SU-DHL-6 (cell line): Measurements from ENCODE around the gene CNPPD1.

Experiments used
- H2AFZ ChIP-seq: fragments of 200-600 bp; sonication (generic); 2 replicates; pipeline ENCODE4 v1.6.1; 2014; ENCODE audit warnings: low read depth, mild to moderate bottlenecking, moderate library complexity, mixed read lengths, antibody characterized with exemption, low read length; ENCODE audit not compliant: severe bottlenecking
- H3F3A ChIP-seq: fragments of 200-600 bp; shearing (Covaris generic); 2 replicates; pipeline ENCODE4 v1.6.0; 2016; ENCODE audit warnings: antibody characterized with exemption, mild to moderate bottlenecking; ENCODE audit not compliant: insufficient read depth
- H3K27ac ChIP-seq: fragments of 200-600 bp; sonication (generic); 2 replicates; pipeline ENCODE4 v1.5.1; 2016; ENCODE audit warnings: low read depth, mild to moderate bottlenecking, low read length, moderate library complexity, mixed read lengths
- H3K27me3 ChIP-seq: fragments of 200-600 bp; sonication (generic), shearing (Covaris generic); 2 replicates; pipeline ENCODE4 v1.6.0; 2014; ENCODE audit warnings: mild to moderate bottlenecking, low read length
- H3K36me3 ChIP-seq: fragments of 200-600 bp; sonication (generic); 2 replicates; pipeline ENCODE4 v1.6.1; 2014; ENCODE audit warnings: mild to moderate bottlenecking, low read length, mixed read lengths
- H3K4me2 ChIP-seq: fragments of 300-600, 200-600 bp; shearing (Covaris generic), sonication (generic); 2 replicates; pipeline ENCODE4 v1.6.0; 2014; ENCODE audit warnings: low read length, low read depth, mild to moderate bottlenecking; ENCODE audit not compliant: poor library complexity, severe bottlenecking
- H3K4me3 ChIP-seq: fragments of 200-600 bp; sonication (generic); 2 replicates; pipeline ENCODE4 v1.5.1; 2014; ENCODE audit warnings: antibody characterized with exemption, low read length, mild to moderate bottlenecking, mixed read lengths; ENCODE audit not compliant: insufficient read depth, poor library complexity, severe bottlenecking
- H3K79me2 ChIP-seq: fragments of 200-600 bp; sonication (generic); 2 replicates; pipeline ENCODE4 v1.6.1; 2014; ENCODE audit warnings: mild to moderate bottlenecking, low read length, moderate library complexity; ENCODE audit not compliant: insufficient read depth
- H3K9ac ChIP-seq: fragments of 200-600 bp; sonication (generic); 2 replicates; pipeline ENCODE4 v1.7.0; 2014; ENCODE audit warnings: mild to moderate bottlenecking, low read length
- H3K9me2 ChIP-seq: fragments of 200-600 bp; sonication (generic); replicated peaks from 2 replicates; pipeline ENCODE4 v1.6.1; 2014; ENCODE audit warnings: low read length; ENCODE audit not compliant: insufficient read depth
- H3K9me3 ChIP-seq: fragments of 200-600 bp; sonication (generic); 2 replicates; pipeline ENCODE4 v1.6.1; 2014; ENCODE audit warnings: low read length, mixed read lengths; ENCODE audit not compliant: insufficient read depth
- H4K20me1 ChIP-seq: fragments of 200-600 bp; sonication (generic); 2 replicates; pipeline ENCODE4 v1.6.1; 2014; ENCODE audit warnings: low read depth, mild to moderate bottlenecking, antibody characterized with exemption, low read length, moderate library complexity, mixed read lengths
- CTCF ChIP-seq: fragments of 200-600 bp; sonication (generic); IDR thresholded peaks from one replicate; pipeline ENCODE4 v1.5.1; 2017; ENCODE audit warnings: antibody characterized with exemption, mild to moderate bottlenecking, low read length, moderate library complexity; ENCODE audit not compliant: insufficient read depth, poor library complexity, severe bottlenecking
- EZH2phosphoT487 ChIP-seq: fragments of 200-600 bp; sonication (generic), shearing (Covaris generic); conservative IDR thresholded peaks from 2 replicates; pipeline ENCODE4 v1.6.1; 2018; ENCODE audit warnings: mild to moderate bottlenecking, antibody characterized with exemption, low read length, moderate library complexity, mixed read lengths

Gene CNPPD1

DNA sequence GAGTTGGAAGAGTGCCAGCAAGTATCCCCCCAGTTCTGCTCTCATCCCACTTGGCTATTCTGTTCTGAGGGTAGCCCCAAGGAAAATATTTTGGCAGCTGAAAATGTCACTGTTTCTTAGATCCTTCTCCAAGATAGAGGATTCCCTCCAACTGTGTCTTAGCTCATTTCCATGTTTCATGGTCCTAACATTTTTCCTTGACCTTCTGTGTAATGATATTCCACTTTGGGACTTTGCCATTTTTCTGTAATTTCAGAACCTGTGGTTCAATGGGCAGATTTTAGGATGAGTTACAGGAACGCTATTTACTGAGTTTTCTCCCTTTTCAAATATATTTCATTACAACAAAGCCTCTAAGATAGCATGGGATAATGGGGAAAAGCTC, 50.8 kb downstream of the CNPPD1 start:
- H3K9me3 ChIP-seq = no peaks in the 10 kb centered on the region
- H3K9ac ChIP-seq = no peak overlapping the region
- H3K79me2 ChIP-seq = no peaks in the 10 kb centered on the region
- TF ChIP-seq CTCF (no peak), EZH2phosphoT487 (no peak)
- H3K4me2 ChIP-seq = no peak overlapping the region
- H3F3A ChIP-seq = no peaks in the 10 kb centered on the region
- H3K36me3 ChIP-seq = no peaks in the 10 kb centered on the region
- no peak overlapping the region for H2AFZ ChIP-seq
- H3K27ac ChIP-seq = no peak overlapping the region
- H3K9me2 ChIP-seq = no peaks in the 10 kb centered on the region
- no peak overlapping the region for H3K4me3 ChIP-seq
- no peaks in the 10 kb centered on the region for H4K20me1 ChIP-seq
- no peaks in the 10 kb centered on the region for H3K27me3 ChIP-seq

DNA sequence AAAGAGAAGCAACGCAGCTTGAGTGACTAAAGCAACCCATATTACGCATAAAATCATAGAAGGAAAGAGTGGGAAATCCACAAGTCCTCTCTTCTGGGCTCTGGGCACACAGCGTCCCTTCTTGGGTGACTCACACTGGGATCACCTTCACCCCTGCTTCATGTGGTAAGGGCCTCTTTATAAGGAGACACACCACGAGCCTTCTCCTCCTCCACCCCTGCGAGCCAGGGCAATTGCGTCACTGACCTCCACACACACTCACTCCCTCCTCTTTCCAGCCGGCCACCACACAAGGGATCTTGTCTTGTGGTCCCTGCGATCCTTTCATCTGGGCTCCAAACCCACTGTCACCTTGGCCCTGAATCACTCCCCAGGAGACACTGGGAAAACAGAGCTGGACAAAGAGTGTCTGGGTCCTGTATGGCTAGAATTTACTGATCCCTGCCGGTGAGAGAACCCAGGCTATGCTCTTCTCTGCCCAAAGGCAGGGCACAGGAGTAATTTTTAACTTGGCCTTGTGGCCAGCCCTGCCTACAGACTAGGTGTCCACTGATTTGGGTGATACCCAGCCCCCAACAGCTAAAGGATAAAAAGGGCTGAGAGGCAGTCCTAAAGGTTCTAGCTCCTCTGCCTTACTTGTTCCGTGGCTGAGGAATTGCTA, 51.4 kb downstream of the CNPPD1 start:
- no peak for TF ChIP-seq CTCF
- no peaks in the 10 kb centered on the region for H3K36me3 ChIP-seq
- no peak overlapping the region for H3K4me2 ChIP-seq
- no peaks in the 10 kb centered on the region for H4K20me1 ChIP-seq
- no peak overlapping the region for H3K27ac ChIP-seq
- H3K9ac ChIP-seq = no peak overlapping the region
- no peaks in the 10 kb centered on the region for H3K27me3 ChIP-seq
- no peaks in the 10 kb centered on the region for H3K79me2 ChIP-seq
- H3K4me3 ChIP-seq = no peak overlapping the region
- no peaks in the 10 kb centered on the region for H3K9me3 ChIP-seq
- no peaks in the 10 kb centered on the region for H3F3A ChIP-seq
- H2AFZ ChIP-seq = no peak overlapping the region
- H3K9me2 ChIP-seq = no peaks in the 10 kb centered on the region

GRCh38 chr2:219124381-219125110, 52.2 kb downstream of the CNPPD1 start:
- H3K36me3 ChIP-seq = no peaks in the 10 kb centered on the region
- H3F3A ChIP-seq = no peaks in the 10 kb centered on the region
- H3K27me3 ChIP-seq = no peaks in the 10 kb centered on the region
- H3K9me2 ChIP-seq = no peaks in the 10 kb centered on the region
- no peak overlapping the region for H3K4me2 ChIP-seq
- no peaks in the 10 kb centered on the region for H3K79me2 ChIP-seq
- H3K27ac ChIP-seq = no peak overlapping the region
- H3K4me3 ChIP-seq = no peak overlapping the region
- H4K20me1 ChIP-seq = 0 out of 2 replicates have a peak, but pooled peaks cover 5% of the 10 kb centered on the region
- no peak overlapping the region for H2AFZ ChIP-seq
- H3K9me3 ChIP-seq = no peaks in the 10 kb centered on the region
- H3K9ac ChIP-seq = no peak overlapping the region
- TF ChIP-seq EZH2phosphoT487 (no peak), CTCF (no peak)
